ENCODE measurements around the gene RNF113B.

RNF113B gene

DNA sequence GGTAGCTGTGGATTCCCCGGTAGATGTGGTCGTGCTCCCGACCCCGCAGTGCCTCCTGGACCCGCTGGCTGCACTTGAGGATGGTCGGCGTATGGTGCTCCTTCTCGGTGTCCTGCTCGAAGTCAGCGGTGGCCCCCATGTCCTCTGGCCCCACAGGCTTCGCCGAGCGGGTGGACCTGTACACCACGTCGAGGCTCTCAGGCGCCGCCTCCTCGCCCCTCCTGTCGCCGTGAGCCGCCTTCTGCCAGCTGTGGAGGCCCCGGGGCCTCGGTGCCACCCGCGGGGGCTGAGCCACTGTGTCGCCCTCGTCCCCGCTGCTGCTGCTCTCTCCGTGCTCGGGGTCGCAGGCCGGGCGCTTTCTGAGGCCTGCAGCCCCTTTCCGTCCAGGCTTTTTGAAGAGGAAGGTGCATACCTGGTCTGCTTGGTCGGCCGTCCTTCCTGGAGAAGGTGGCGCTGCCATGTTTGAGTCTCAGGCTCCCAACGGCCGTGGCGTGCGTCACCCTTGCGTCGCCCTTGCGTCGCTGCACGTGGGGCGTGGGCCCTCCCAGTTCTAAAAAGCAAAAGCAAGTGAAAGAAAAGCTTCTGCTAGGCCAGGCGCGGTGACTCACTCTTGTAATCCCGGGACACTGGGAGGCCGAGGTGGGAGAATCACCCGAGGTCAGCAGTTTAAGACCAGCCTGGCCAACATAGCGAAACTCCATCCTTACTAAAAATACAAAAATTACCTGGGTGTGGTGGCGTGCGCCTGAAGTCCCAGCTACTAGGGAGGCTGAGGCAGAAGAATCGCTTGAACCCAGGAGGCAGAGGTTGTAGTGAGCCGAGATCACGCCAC lies at the start of gene RNF113B:
Gene RNF113B (minus strand): TSS at position 493 of the 832 bp plus-strand sequence. CDS start 33 bp downstream, at position 460.
- no peak within 1 kb of the TSS for H3K4me3 ChIP-seq (ENCODE audit: low read depth, low read length)
- no peak within 1 kb of the TSS for H3K27ac ChIP-seq
- H3K4me2 ChIP-seq (ENCODE audit: low read length) = no peak within 1 kb of the TSS
- H3K27me3 ChIP-seq (ENCODE audit: control insufficient read depth, insufficient read depth, low read length) = no peaks in the 10 kb centered on the region
- TF ChIP-seq, protein P1, sequence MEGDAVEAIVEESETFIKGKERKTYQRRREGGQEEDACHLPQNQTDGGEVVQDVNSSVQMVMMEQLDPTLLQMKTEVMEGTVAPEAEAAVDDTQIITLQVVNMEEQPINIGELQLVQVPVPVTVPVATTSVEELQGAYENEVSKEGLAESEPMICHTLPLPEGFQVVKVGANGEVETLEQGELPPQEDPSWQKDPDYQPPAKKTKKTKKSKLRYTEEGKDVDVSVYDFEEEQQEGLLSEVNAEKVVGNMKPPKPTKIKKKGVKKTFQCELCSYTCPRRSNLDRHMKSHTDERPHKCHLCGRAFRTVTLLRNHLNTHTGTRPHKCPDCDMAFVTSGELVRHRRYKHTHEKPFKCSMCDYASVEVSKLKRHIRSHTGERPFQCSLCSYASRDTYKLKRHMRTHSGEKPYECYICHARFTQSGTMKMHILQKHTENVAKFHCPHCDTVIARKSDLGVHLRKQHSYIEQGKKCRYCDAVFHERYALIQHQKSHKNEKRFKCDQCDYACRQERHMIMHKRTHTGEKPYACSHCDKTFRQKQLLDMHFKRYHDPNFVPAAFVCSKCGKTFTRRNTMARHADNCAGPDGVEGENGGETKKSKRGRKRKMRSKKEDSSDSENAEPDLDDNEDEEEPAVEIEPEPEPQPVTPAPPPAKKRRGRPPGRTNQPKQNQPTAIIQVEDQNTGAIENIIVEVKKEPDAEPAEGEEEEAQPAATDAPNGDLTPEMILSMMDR (IDR thresholded peaks at IDR 0.05) = no peak
- no peaks in the 10 kb centered on the region for H3K36me3 ChIP-seq (ENCODE audit: control insufficient read depth, insufficient read depth, low read length)
- H3K79me2 ChIP-seq = peaks cover 3% of the 10 kb centered on the region
- H3K9ac ChIP-seq = no peak within 1 kb of the TSS
- H2AFZ ChIP-seq = no peak within 1 kb of the TSS
- peaks cover 24% of the 10 kb centered on the region for H3K4me1 ChIP-seq
- no peaks in the 10 kb centered on the region for H3K9me3 ChIP-seq (ENCODE audit: control insufficient read depth, low read length)

DNA sequence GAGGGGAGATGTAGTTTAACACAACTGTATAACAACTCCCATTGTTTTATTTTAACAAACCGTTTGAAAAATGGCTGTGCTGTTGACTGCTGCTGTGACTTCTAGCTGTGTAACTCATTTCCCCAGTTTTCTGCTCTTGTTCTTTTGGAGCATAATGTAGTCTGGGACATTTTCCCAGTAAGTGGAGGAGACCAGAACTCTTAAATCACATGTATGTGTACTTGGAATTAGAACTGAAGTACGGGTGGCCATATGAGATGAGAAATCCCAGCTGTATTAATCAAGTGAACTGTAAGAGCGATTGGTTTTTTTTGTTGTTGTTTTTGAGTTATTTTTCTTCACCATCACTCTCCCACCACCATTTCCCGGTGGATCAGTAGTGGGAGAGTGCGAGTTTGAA lies 49.4 kb upstream of the RNF113B start:
- no peaks in the 10 kb centered on the region for H3K27me3 ChIP-seq (ENCODE audit: control insufficient read depth, insufficient read depth, low read length)
- no peak overlapping the region for H2AFZ ChIP-seq
- peaks cover 7% of the 10 kb centered on the region for H3K79me2 ChIP-seq
- no peak overlapping the region for H3K27ac ChIP-seq
- H3K9me3 ChIP-seq (ENCODE audit: control insufficient read depth, low read length) = no peaks in the 10 kb centered on the region
- no peak overlapping the region for H3K4me2 ChIP-seq (ENCODE audit: low read length)
- TF ChIP-seq, protein P1 (IDR thresholded peaks at IDR 0.05) = no peak
- H3K36me3 ChIP-seq (ENCODE audit: control insufficient read depth, insufficient read depth, low read length) = no peaks in the 10 kb centered on the region
- H3K4me3 ChIP-seq (ENCODE audit: low read depth, low read length) = no peak overlapping the region
- no peak overlapping the region for H3K9ac ChIP-seq
- peaks cover 10% of the 10 kb centered on the region for H3K4me1 ChIP-seq

DNA sequence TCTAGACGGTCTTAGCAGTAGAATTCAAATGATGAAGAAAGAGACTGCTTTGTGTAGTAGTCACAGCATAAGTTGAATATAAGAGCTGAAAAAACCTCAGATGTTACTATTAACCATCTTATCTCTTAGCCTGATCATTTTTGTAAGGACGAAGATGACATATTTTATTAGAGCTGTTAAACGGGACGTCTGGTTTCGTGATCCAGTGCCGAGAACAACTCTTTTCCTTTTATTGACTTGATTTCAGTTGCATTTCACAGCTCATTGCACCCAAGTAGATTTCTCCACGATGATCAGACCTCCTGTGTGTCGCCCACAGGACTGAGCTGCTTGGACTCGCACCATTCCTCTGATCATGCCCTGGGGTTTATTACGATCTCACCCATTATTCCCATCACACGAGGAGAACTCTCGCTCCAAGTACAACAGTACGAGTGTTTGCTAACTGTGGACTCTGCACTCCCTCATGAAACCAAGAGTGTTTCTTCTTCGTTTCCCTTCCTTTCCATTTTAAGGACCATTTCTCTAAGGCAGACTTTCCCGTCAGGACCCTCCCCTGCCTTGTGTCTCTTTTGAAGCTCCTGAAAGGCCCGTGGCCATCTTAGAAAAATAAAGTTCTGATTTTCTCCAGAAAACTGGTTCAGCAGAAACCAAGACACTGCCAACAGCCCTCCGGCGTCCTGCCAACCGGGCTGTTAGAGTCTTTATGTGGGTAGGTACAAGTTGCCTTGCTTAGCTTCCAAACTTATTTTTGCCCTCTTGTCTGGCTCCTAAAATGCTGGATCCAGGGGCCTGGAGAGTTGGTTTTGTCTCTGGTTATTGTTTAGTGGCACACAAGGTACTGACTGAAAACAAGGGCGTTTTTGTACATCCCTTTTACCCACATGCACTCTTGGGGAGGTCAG lies 48.2 kb upstream of the RNF113B start:
- Histone ChIP-seq H3K9ac (no peak overlapping the region), H3K4me3 (ENCODE audit: low read depth, low read length) (no peak overlapping the region), H3K4me2 (ENCODE audit: low read length) (no peak overlapping the region), H3K79me2 (peaks cover 3% of the 10 kb centered on the region), H3K4me1 (peaks cover 10% of the 10 kb centered on the region), H2AFZ (no peak overlapping the region), H3K27me3 (ENCODE audit: control insufficient read depth, insufficient read depth, low read length) (no peaks in the 10 kb centered on the region), H3K27ac (no peak overlapping the region), H3K36me3 (ENCODE audit: control insufficient read depth, insufficient read depth, low read length) (no peaks in the 10 kb centered on the region), H3K9me3 (ENCODE audit: control insufficient read depth, low read length) (no peaks in the 10 kb centered on the region)
- TF ChIP-seq, protein P1 (IDR thresholded peaks at IDR 0.05) = no peak

DNA sequence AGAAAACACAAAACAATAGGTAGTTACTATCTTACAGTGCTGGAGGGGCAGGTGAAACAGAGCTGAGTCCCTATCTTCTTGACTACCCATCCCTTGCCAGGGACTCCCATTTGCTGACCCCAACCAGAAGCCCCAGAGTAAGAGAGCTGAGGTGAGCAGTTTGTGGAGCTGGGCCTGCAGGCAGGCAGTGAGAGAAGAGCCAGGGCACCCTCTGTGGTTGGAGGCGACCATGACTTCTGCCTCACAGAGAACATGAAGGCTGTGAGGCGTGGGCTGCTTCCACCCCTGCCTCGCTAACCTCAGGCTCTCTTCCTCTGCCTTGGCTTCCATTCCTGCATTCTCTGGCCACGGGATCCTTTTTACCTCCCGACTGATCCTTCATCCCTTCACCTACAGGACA lies 47.5 kb upstream of the RNF113B start:
- H3K27me3 ChIP-seq (ENCODE audit: control insufficient read depth, insufficient read depth, low read length) = no peaks in the 10 kb centered on the region
- no peak overlapping the region for H2AFZ ChIP-seq
- H3K4me2 ChIP-seq (ENCODE audit: low read length) = no peak overlapping the region
- no peak overlapping the region for H3K4me3 ChIP-seq (ENCODE audit: low read depth, low read length)
- H3K79me2 ChIP-seq = peaks cover 3% of the 10 kb centered on the region
- peaks cover 10% of the 10 kb centered on the region for H3K4me1 ChIP-seq
- H3K9me3 ChIP-seq (ENCODE audit: control insufficient read depth, low read length) = no peaks in the 10 kb centered on the region
- TF ChIP-seq, protein P1 (IDR thresholded peaks at IDR 0.05) = no peak
- H3K27ac ChIP-seq = no peak overlapping the region
- no peak overlapping the region for H3K9ac ChIP-seq
- no peaks in the 10 kb centered on the region for H3K36me3 ChIP-seq (ENCODE audit: control insufficient read depth, insufficient read depth, low read length)

Measured in parathyroid adenoma (tissue), 2 donors.